ENCODE results near the gene PM20D1.
"Not testable (repeated sequence)": the region's sequence is repeated elsewhere in the genome, so short reads cannot be mapped to it uniquely, and the experiment has no call there.

GRCh38 chr1:205890631-205891030 is 40.7 kb upstream of the PM20D1 start:
- not testable (repeated sequence) for TF ChIP-seq POLR2A (IDR thresholded peaks at IDR 0.05; ENCODE audit: low read length); GATA1 (IDR thresholded peaks at IDR 0.05; ENCODE audit: low read depth, low read length)

Measured in erythroblast (primary cell).